MV-4-11 (cell line): ENCODE results near the gene OR5H1.
"Not testable (repeated sequence)": the region's sequence is repeated elsewhere in the genome, so short reads cannot be mapped to it uniquely, and the experiment has no call there.

Experiments
- DNase-seq: peaks from one replicate; lab custom pipeline; 2025; lab: John Stamatoyannopoulos, UW

Gene OR5H1

GRCh38 chr3:98130421-98130820 is at the start of gene OR5H1:
OR5H1 (plus strand) TSS chr3:98130721; CDS start chr3:98132698, 1,977 bp downstream.
- no peak for DNase-seq

GRCh38 chr3:98086873-98087272 is 43.6 kb upstream of the OR5H1 start, which contains the start of gene OR5AC2:
OR5AC2 (plus strand) TSS chr3:98087173; CDS start chr3:98087173, 0 bp downstream.
- DNase-seq = no peak

DNA sequence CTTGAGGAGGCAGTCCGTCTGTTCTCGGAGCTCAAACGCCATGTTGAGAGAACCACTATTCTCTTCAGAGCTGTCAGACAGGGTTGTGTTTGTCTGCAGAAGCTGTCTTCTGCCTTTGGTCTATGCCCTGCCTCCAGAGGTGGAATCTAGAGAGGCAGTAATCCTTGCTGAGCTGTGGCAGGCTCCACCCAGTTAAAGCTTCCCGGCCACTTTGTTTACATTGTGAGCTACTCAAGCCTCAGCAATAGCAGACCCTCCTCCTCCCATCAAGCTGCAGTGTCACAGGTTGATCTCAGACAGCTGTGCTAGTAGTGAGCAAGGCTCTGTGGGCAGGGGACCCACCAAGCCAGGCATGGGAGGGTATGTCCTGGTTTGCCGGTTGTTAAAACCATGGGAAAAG is 34.6 kb upstream of the OR5H1 start:
- no peak for DNase-seq

DNA sequence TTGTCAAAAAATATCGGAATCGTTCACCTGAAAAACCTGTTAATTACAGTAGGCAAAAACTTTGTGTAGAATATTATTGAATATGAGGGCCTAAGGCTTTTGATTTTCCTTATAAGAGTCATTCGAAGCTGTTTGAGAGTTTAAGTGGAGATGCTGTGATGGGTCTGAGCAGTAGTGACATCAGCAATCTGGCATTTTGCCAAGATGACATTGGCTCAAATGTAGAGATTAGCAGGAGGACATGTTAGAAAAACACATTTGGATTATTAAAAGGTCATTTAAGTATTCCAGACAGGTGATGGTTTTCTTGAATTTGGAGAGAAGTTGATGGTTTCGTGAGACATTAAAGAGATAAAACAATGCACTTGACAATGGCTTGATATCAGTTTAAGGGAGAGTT is 30.7 kb upstream of the OR5H1 start:
- no peak for DNase-seq

GRCh38 chr3:98108162-98108561 is 22.4 kb upstream of the OR5H1 start:
- DNase-seq = no peak

DNA sequence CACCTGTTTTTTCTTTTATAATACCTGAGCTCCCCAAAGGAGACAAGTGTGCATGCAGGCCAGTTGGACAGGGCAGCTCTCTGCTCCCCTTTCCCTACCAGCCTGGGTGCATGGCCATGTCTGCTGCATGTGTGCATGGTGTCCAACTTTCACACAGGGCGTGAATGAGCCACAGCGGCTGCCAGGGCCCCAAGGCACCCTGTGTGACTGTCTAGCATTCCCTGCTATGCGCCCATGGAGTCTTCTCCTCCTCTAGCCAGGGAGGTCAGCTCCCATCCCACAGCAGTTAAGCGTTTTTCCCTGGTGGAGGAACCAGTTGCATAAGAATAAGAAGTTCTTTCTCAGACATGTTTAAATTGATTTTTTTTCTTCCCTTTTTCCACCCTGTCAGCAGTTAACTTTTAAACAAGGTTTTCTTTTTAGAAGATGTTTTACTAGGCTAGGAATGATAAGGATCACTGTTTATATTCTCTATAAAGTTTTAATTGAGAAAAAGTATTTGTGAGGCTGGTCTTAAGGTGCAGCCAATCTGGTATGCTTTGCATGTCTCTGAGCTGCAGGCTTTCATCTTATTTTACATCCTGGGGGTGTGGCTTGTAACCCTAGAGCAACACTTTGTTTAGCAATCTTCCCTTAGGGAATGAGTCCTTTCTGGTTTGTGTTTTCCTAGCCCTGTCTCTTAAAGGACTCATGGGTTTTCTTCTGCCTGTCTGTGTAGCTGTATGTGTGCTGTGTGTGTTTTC is 20.5 kb upstream of the OR5H1 start:
- DNase-seq = no peak

- DNase-seq = no peak
Observed at GRCh38 chr3:98110550-98110908, 20.0 kb upstream of the OR5H1 start.

GRCh38 chr3:98114264-98114663 is 16.3 kb upstream of the OR5H1 start:
- no peak for DNase-seq

DNA sequence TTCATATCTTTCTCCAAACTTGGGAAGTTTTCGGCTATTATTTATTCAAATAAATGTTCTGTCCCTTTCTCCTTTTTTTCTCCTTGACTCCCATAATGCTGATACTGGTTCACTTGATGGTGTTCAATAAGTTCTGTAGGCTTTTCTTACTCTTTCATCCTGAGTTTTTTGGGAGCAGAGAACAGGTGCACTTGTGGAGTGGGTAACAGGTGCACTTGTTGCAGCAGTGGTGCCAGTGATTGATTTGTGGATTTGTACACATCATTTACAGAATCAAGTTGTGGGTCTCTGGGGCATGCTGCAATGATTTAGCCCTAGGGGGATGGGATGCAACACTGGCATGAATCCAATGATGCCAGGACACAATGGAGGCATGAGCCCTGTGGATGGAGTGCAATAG is 14.8 kb upstream of the OR5H1 start:
- DNase-seq = no peak

DNA sequence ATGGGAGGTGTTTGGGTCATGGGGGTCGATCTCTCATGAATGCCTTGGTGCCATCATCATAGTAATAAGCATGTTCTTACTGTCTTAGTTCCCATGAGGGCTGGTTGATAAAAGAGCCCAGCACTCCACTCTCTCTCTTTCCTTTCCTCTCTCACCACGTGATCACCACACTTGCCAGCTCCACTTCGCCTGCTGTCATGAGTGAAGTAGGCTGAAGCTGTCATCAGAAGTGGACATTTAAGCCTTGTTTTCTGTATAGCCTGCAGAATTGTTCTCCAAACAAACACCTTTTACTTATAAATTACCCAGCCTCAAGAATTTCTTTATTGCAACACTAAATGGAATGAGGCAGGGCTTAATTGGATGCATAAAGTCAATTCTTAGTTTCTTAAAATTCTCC is 6.1 kb downstream of the OR5H1 start:
- no peak for DNase-seq

DNA sequence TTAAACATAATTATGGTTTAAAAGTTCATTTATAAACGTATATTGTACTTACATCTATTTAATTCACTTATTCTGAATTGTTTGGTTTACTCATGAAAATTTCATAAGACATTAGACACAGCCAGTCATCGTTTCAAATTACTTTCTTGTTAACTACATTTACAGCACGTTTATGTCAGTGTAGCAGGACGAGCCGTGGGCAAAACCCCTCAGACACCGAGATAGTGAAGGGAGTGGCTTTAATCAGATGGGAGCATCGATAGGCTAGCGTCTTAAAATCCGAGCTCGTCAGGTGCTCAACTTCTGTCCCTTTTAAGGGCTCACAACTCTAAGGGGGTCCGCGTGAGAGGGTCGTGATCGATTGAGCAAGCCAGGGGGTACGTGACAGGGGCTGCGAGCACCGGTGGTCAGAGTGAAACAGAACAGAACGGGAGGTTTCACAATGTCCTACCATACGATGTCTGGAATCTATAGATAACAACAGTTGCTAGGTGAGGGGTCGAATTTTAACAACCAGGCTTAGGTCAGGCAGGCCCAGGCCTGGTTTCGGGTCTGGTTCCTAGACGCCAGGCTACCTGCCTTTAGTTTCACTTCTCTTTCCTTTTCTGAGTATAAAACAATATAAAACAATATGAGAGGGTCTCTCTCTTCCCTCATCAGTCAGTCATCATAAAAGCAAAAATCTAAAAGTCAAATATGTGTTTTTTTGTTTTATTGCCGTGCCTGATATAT is 7.5 kb downstream of the OR5H1 start:
- DNase-seq = not testable (repeated sequence)

- no peak for DNase-seq
Observed at GRCh38 chr3:98140531-98140930, 10.0 kb downstream of the OR5H1 start.

GRCh38 chr3:98147179-98147578 is 16.7 kb downstream of the OR5H1 start, which contains the start of gene OR5H14:
OR5H14 (plus strand) TSS chr3:98147479; CDS start chr3:98149386, 1,907 bp downstream.
- no peak for DNase-seq

DNA sequence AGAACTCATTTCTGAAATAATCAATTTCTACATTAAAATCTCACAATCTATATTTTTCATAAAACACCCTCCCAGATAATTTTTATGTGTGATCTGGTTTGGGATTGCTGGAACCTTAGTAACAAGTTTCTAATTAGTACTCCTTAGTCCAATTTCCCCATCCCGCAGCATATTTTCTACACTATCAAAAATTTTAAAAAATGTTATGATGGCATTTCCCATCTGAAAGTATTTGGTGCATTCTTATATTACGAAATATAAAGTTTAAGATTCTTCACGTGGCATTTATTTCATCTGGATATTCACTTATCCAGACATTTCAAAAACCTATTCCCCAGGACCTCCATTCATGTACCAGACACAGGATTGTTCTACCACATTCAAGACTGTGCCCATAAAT is 18.2 kb downstream of the OR5H1 start:
- DNase-seq = no peak

DNA sequence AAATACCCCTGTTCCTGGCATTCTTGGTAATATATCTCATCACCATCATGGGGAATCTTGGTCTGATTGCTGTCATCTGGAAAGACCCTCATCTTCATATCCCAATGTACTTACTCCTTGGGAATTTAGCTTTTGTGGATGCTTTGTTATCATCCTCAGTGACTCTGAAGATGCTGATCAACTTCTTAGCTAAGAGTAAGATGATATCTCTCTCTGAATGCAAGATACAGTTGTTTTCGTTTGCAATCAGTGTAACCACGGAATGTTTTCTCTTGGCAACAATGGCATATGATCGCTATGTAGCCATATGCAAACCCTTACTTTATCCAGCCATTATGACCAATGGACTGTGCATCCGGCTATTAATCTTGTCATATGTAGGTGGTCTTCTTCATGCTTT is 18.9 kb downstream of the OR5H1 start:
- not testable (repeated sequence) for DNase-seq

DNA sequence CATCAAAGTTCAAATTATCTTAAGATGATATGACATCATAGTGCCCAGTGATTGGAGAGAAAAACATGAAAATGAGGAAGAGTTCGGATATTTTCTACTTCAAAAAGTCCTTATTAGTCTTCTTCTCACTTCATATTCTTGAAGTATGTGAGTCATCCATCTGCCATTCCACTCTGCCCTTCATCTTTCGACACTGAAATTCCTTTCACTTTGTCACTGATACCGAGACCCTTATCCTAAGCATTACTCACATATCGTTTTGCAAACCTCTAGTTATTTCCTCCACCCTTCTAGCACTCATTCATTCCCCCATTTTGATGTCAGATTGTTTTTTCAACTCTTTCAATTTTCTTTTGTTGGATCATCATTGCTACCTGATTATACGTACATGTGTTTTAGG is 20.7 kb downstream of the OR5H1 start:
- no peak for DNase-seq

DNA sequence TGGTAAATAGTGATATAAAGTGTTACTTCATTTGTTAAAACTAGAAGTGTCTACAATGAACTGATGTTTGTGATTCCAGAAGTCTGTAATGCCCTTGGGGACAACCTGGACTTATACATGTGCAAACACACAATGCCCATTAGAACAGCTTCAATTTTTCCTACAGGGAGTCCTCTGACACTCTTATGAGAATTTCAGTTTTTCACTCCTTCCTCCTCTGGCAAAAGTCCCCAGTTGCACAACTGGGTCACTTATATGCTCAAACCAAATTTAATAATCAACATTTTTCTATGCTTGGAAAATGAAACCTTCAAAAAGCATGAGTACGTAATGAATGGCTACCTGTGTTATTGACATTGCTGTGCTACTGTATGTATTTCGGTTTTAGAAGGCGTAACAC is 35.9 kb downstream of the OR5H1 start, which contains the start of gene OR5H15:
Gene OR5H15 (plus strand): TSS at position 301 of the 400 bp plus-strand sequence. CDS start 2,004 bp downstream, outside the sequence.
- no peak for DNase-seq

- DNase-seq = no peak
Observed at GRCh38 chr3:98171071-98171470, 40.5 kb downstream of the OR5H1 start.

- DNase-seq = peak; percentile 45
Observed at GRCh38 chr3:98172621-98173020, 42.1 kb downstream of the OR5H1 start.

DNA sequence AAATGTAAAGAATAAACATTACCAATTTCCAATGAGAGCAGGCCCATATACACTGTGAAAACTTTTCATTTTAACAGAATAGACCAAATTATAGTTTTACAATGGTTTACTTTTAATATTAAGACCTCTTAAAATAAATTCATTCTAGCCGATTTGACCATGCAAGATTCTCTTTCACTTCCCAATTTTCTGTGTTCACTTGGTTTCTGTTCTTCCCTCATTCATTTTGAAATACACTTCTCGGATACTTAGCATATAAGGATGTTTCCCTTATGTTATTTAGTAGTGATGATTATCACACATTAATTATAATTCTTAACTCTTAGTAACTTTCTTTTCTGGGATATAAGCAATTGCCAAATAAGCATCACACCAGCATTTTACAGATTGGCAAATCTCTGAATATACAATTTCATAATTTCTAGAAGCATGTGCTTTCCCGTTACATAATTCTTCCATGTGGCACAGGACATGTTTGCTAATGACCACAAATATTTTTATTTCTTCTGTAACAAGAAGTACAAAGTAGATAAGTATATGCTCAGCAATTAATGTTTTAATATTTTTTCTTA is 49.9 kb downstream of the OR5H1 start:
- peak; percentile 77 for DNase-seq

GRCh38 chr3:98182196-98182595 is 51.7 kb downstream of the OR5H1 start:
- no peak for DNase-seq

DNA sequence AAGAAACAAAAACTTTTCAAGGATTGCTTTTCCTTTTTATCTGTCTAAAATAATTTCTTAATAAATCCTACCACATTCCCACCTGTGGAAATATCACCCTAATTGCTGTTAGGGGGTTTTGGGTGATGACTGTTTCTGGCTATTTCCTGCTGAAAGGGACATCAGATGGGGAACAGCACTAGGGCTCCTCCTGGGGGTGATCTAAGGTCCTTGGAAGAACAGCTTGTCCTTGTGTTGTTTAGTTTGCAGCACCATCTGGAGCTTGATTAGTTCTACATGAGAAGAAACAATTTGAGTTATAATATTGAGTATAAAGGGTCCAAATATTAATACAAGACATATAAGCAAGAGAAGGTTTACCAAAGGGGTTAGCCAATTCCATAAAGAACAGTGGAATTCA is 54.7 kb downstream of the OR5H1 start:
- peak; percentile 24 for DNase-seq
